ENCODE data around the gene TRIM2. TPM values are rescaled to one million over a fixed set of nuclear protein-coding genes. Genes with fewer than 3 reads are reported as not detected.

Gene TRIM2
- total and polyA plus RNA-seq, 2 experiments from 2014 or later: 32.0 to 82.1 TPM

DNA sequence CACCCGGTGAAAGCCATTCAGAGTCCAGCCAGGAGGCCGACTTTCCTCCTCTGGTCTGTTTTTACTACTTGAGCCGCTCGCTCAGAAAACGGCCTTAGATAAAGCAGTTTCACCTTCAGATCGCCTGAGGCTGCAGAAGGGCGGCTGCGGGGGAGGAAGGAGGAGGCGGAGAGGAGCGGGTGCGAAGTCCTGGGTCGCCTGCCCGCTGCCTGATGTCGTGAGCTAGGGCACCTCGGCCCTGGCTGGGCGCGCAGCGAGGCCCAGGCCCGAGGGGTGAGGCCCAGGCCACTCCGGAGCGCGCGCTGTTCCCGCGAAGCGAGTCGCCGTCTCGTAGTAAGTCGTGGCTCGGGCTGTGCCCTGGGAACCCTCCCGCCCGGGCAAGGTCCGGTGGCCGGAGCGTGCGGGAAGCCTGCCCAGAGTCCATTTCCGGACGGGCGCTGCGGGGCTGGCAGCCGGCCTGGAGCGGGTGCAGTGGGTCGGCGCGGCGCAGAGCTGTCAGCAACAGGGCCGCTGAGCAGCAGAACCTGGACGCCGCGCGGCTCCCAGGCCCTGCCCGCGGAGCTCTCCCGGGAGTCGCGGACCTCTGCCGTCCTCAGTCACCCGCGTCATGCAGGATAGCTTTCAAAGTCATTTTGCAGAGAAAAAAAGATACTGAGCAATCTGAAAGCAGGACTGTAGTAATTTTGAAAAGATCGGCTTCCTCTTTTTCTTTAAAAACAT is 18.6 kb downstream of the TRIM2 start:
- 1% methylated on average over 60 of the region's 61 CpGs for WGBS (ENCODE audit: low lambda C conversion rate, missing lambda C conversion rate)
- no peaks in the 10 kb centered on the region for H3K9me2 ChIP-seq (replicated peaks; ENCODE audit: insufficient read depth)
- peak; percentile 77 for DNase-seq (ENCODE audit: low spot score)
- peak overlapping the region; percentile 4 for H2AFZ ChIP-seq
- no peaks in the 10 kb centered on the region for H3K27me3 ChIP-seq
- peak overlapping the region; percentile 83 for H3K4me2 ChIP-seq
- TF ChIP-seq EZH2phosphoT487 (IDR thresholded peaks at IDR 0.05; ENCODE audit: low read depth, severe bottlenecking, unreplicated experiment) (no peak), EZH2 (IDR thresholded peaks at IDR 0.05; ENCODE audit: borderline replicate concordance) (no peak)
- TF ChIP-seq, protein P1, sequence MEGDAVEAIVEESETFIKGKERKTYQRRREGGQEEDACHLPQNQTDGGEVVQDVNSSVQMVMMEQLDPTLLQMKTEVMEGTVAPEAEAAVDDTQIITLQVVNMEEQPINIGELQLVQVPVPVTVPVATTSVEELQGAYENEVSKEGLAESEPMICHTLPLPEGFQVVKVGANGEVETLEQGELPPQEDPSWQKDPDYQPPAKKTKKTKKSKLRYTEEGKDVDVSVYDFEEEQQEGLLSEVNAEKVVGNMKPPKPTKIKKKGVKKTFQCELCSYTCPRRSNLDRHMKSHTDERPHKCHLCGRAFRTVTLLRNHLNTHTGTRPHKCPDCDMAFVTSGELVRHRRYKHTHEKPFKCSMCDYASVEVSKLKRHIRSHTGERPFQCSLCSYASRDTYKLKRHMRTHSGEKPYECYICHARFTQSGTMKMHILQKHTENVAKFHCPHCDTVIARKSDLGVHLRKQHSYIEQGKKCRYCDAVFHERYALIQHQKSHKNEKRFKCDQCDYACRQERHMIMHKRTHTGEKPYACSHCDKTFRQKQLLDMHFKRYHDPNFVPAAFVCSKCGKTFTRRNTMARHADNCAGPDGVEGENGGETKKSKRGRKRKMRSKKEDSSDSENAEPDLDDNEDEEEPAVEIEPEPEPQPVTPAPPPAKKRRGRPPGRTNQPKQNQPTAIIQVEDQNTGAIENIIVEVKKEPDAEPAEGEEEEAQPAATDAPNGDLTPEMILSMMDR (IDR thresholded peaks at IDR 0.05; ENCODE audit: poor library complexity): no peak
- peaks cover 64% of the 10 kb centered on the region for H3K79me2 ChIP-seq
- H3K36me3 ChIP-seq (replicated peaks; ENCODE audit: insufficient read depth, low read depth): no peaks in the 10 kb centered on the region
- peak overlapping the region; percentile 22 for H3K4me3 ChIP-seq
- no peaks in the 10 kb centered on the region for H3K9me3 ChIP-seq (ENCODE audit: low read depth)
- H3K27ac ChIP-seq: peak overlapping the region; percentile 96
- peaks cover 34% of the 10 kb centered on the region for H4K20me1 ChIP-seq (ENCODE audit: insufficient read depth, poor library complexity, severe bottlenecking)
- H3K4me1 ChIP-seq (ENCODE audit: insufficient read depth): peaks cover 31% of the 10 kb centered on the region

DNA sequence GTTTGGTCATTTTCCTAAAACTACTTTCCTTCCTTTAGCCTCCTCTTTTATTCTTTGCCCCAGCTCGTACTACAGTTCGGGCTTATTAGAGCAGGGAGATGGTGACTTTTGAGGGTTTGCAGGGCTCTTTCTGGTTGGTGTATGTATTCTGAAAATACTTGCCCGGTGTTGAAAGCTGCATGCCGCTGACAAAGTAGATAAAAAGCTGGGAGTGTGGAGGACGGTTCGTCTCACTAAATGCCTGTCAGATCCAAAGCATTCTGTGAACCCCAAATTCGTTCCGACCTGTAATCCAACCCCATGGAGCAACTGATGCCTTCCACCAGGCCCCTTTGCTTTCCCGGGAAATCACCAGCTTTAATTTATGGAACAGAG is 19.2 kb downstream of the TRIM2 start:
- 17% methylated on average over 9 of the region's 9 CpGs for WGBS (ENCODE audit: low lambda C conversion rate, missing lambda C conversion rate)
- Histone ChIP-seq H3K9me3 (ENCODE audit: low read depth) (no peaks in the 10 kb centered on the region), H3K4me1 (ENCODE audit: insufficient read depth) (peaks cover 31% of the 10 kb centered on the region), H3K27me3 (no peaks in the 10 kb centered on the region), H4K20me1 (ENCODE audit: insufficient read depth, poor library complexity, severe bottlenecking) (peaks cover 40% of the 10 kb centered on the region), H3K27ac (peak overlapping the region; percentile 96), H3K4me3 (peak overlapping the region; percentile 22), H3K36me3 (replicated peaks; ENCODE audit: insufficient read depth, low read depth) (no peaks in the 10 kb centered on the region), H3K79me2 (peaks cover 64% of the 10 kb centered on the region), H2AFZ (peak overlapping the region; percentile 4), H3K9me2 (replicated peaks; ENCODE audit: insufficient read depth) (no peaks in the 10 kb centered on the region), H3K4me2 (peak overlapping the region; percentile 83)
- no peak for DNase-seq (ENCODE audit: low spot score)
- no peak for TF ChIP-seq EZH2 (IDR thresholded peaks at IDR 0.05; ENCODE audit: borderline replicate concordance)
- TF ChIP-seq EZH2phosphoT487 (IDR thresholded peaks at IDR 0.05; ENCODE audit: low read depth, severe bottlenecking, unreplicated experiment): no peak
- TF ChIP-seq, protein P1 (IDR thresholded peaks at IDR 0.05; ENCODE audit: poor library complexity): no peak

DNA sequence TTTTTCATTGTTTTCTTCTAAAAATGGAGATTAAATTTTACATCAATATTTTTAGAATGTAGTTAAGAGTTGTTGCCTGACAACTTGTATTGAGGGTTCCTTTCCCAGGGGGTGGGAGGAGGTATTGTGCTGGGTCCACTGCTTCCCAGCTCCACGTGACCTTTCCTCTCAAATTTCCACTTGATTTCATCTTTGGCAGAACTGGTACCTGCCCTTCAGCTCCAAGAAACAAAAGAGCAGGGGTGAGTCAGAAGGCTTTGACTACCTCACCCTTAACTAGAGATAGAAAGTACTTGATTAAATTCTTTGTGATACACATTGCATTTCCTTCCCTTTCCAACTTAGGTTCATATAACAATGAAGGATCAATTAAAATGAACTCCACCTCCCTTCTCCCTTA is 19.7 kb downstream of the TRIM2 start:
- 46% methylated on average over 1 of the region's 1 CpG for WGBS (ENCODE audit: low lambda C conversion rate, missing lambda C conversion rate)
- no peaks in the 10 kb centered on the region for H3K36me3 ChIP-seq (replicated peaks; ENCODE audit: insufficient read depth, low read depth)
- no peak for TF ChIP-seq EZH2 (IDR thresholded peaks at IDR 0.05; ENCODE audit: borderline replicate concordance)
- TF ChIP-seq, protein P1 (IDR thresholded peaks at IDR 0.05; ENCODE audit: poor library complexity): no peak
- TF ChIP-seq EZH2phosphoT487 (IDR thresholded peaks at IDR 0.05; ENCODE audit: low read depth, severe bottlenecking, unreplicated experiment): no peak

More for the DNA sequence above, 19.7 kb downstream of the TRIM2 start:
- Histone ChIP-seq H3K4me1 (ENCODE audit: insufficient read depth) (peaks cover 31% of the 10 kb centered on the region), H3K4me2 (peak overlapping the region; percentile 83), H2AFZ (no peak overlapping the region), H3K9me2 (replicated peaks; ENCODE audit: insufficient read depth) (no peaks in the 10 kb centered on the region), H3K9me3 (ENCODE audit: low read depth) (no peaks in the 10 kb centered on the region), H4K20me1 (ENCODE audit: insufficient read depth, poor library complexity, severe bottlenecking) (peaks cover 41% of the 10 kb centered on the region), H3K4me3 (peak overlapping the region; percentile 22), H3K79me2 (peaks cover 69% of the 10 kb centered on the region), H3K27me3 (no peaks in the 10 kb centered on the region), H3K27ac (peak overlapping the region; percentile 96)
- DNase-seq (ENCODE audit: low spot score): no peak
